Gastrocnemius medialis (tissue), 4 donors: ENCODE results near the gene RIPK4.

Experiments
- CTCF ChIP-seq, 5 experiments: fragments of 450-650 bp in 3 of 5; fragments of 200-600 bp in 2 of 5; sonication (generic) in 2 of 5; IDR thresholded peaks in 4 of 5; conservative IDR thresholded peaks in 1 of 5; 1 replicate in 4 of 5; 2 replicates in 1 of 5; pipeline ENCODE4 v1.5.1; 2016 to 2019; ENCODE audit warnings: antibody characterized with exemption in 5 of 5, mild to moderate bottlenecking in 3 of 5, moderate library complexity in 3 of 5
- POLR2A ChIP-seq, 2 donors: fragments of 450-650 bp; IDR thresholded peaks; one replicate each; pipeline ENCODE4 v1.6.1; 2017; ENCODE audit warnings: antibody characterized with exemption in 2 of 2, mild to moderate bottlenecking in 2 of 2, moderate library complexity in 2 of 2

DNA sequence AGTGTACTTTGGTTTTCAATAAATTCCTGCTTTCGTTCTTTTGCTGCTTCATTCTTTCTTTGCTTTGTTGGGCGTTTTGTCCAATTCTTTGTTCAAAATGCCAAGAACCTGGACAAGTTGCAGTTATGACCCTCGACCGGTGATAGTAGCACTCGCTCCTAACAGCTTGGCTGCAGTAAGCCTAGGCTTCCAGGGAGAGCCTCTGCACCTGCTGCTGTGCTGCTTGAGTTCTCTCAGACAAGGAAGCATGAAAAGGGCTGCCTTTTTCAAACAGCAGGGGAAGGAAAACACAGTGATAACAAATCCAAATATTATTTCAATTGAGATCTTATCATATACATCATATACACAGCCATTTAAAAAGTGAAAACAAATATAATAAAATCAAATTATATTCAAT is 12.8 kb upstream of the RIPK4 start:
- TF ChIP-seq CTCF (IDR thresholded peaks at IDR 0.05 in 4 of 5, conservative IDR thresholded peaks at IDR 0.05 in 1 of 5) (no peak), POLR2A (IDR thresholded peaks at IDR 0.05) (no peak)
